HepG2 (cell line): Measurements from ENCODE around the gene ITGAV. TPM values are rescaled to one million over a fixed set of nuclear protein-coding genes. Genes with fewer than 3 reads are reported as not detected.

ENCODE experiments used
- CCAR2 ChIP-seq: fragments of 200-400 bp; formaldehyde crosslinking; optimal IDR thresholded peaks from 2 replicates; pipeline ENCODE3; 2018; ENCODE audit warnings: low read depth, mild to moderate bottlenecking, low read length, moderate library complexity
- CHD2 ChIP-seq: IDR thresholded peaks from 2 replicates; pipeline ENCODE4 v1.6.1; 2011; ENCODE audit warnings: low read depth, low read length, improper control_type of control experiment
- KIAA2018 ChIP-seq: sonication (generic); formaldehyde crosslinking; IDR thresholded peaks from 2 replicates; pipeline ENCODE4 v1.5.0; 2020; ENCODE audit warnings: mild to moderate bottlenecking, missing genetic modification reagents, borderline replicate concordance
- NFE2L1 ChIP-seq: sonication (generic); formaldehyde crosslinking; IDR thresholded peaks from 2 replicates; pipeline ENCODE4 v1.4.0; 2020; ENCODE audit warnings: missing genetic modification reagents, mild to moderate bottlenecking, borderline replicate concordance
- ZBTB25 ChIP-seq: IDR thresholded peaks from 2 replicates; pipeline ENCODE4 v1.6.1; 2018; ENCODE audit warnings: missing genetic modification reagents
- ZBTB40 ChIP-seq, 2 experiments: fragments of 450-650 bp in 1 of 2; sonication (generic) in 1 of 2; formaldehyde crosslinking in 1 of 2; IDR thresholded peaks; 2 replicates each; pipeline versions ENCODE4 v1.6.1 to v1.8.0; 2016 to 2022; ENCODE audit warnings: antibody characterized with exemption in 1 of 2, mild to moderate bottlenecking in 1 of 2, missing genetic modification reagents in 1 of 2
- ZNF691 ChIP-seq: sonication (generic); formaldehyde crosslinking; IDR thresholded peaks from 2 replicates; pipeline ENCODE4 v1.4.0; 2020; ENCODE audit warnings: missing genetic modification reagents, low read depth, mild to moderate bottlenecking, borderline replicate concordance
- ZNF792 ChIP-seq: IDR thresholded peaks from 2 replicates; pipeline ENCODE4 v1.6.1; 2016
- polyA plus RNA-seq, 8 experiments: library from polyadenylated mRNA; depleted of rRNA in 3 of 8; stranded (reverse) in 7 of 8; unstranded in 1 of 8; fragments of >200 nt; fragmentation: Illumina TruSeq in 4 of 8; extraction: Trizol in 4 of 8; gene quantifications; 2 replicates each; pipeline versions ENCODE4 v1.2.1 to v1.2.3, GENCODE V29; 2011 to 2016; ENCODE audit warnings: low read depth in 4 of 8, missing spikeins in 1 of 8, mixed read lengths in 1 of 8; ENCODE audit not compliant: insufficient read depth in 1 of 8
- total RNA-seq, 5 experiments: library from RNA; depleted of rRNA; stranded (reverse); fragments of >200 nt; fragmentation: Illumina TruSeq; extraction: Trizol; gene quantifications; 2 replicates each; pipeline ENCODE4 v1.2.3, GENCODE V29; 2016; ENCODE audit warnings: low read depth in 1 of 5

ITGAV gene
- total and polyA plus RNA-seq, 2 of the 13 experiments (the other 11 are each of a cell fraction or from before 2014, with no cell fraction given): 59.1 to 60.4 TPM

GRCh38 chr2:186589612-186590349, at the start of gene ITGAV (continued):
- TF ChIP-seq KIAA2018 (no peak; the same call in 1 of the 2 replicates), NFE2L1 (peak; percentile 36; the same call in 1 of the 2 replicates), ZNF691 (CRISPR knock-in tag) (peak; percentile 81), CHD2 (no peak), CCAR2 (peak; percentile 73), ZBTB40 (IDR thresholded peaks at IDR 0.05) (no peak), ZBTB40 (CRISPR knock-in tag; IDR thresholded peaks at IDR 0.05) (peak; percentile 90), ZNF792 (CRISPR knock-in tag) (peak; percentile 87; the same call in 1 of the 2 replicates), ZBTB25 (peak; percentile 69)
